Mononuclear cell (primary cell): ENCODE results near the gene KRT85. TPM values are rescaled to one million over a fixed set of nuclear protein-coding genes. Genes with fewer than 3 reads are reported as not detected.
"Not testable (repeated sequence)": the region's sequence is repeated elsewhere in the genome, so short reads cannot be mapped to it uniquely, and the experiment has no call there.

Experiments
- H3K27me3 ChIP-seq: 2 replicates; pipeline ENCODE4 v1.6.0; 2011; ENCODE audit warnings: low read length, control low read depth; ENCODE audit not compliant: insufficient read depth
- H3K4me1 ChIP-seq: 2 replicates; pipeline ENCODE4 v1.5.1; 2011; ENCODE audit warnings: mild to moderate bottlenecking, low read length, control low read depth; ENCODE audit not compliant: insufficient read depth
- H3K4me3 ChIP-seq: 2 replicates; pipeline ENCODE4 v1.5.1; 2011; ENCODE audit warnings: mild to moderate bottlenecking, low read length, moderate library complexity
- H3K9me3 ChIP-seq: 2 replicates; pipeline ENCODE4 v1.5.1; 2011; ENCODE audit warnings: low read depth, mild to moderate bottlenecking, control low read depth, low read length
- total RNA-seq: library from RNA; depleted of rRNA; stranded (reverse); fragments of >200 nt; gene quantifications from one replicate; pipeline ENCODE4 v1.2.3, GENCODE V29; 2012

Gene KRT85
- total RNA-seq: not detected

- no peaks in the 10 kb centered on the region for H3K4me1 ChIP-seq
- no peaks in the 10 kb centered on the region for H3K27me3 ChIP-seq
- no peak within 1 kb of the TSS for H3K4me3 ChIP-seq
- no peaks in the 10 kb centered on the region for H3K9me3 ChIP-seq
These were observed at the start of gene KRT85 for GRCh38 chr12:52366738-52367485. TSS of gene KRT85 (minus strand) at chr12:52367481. CDS start at chr12:52367405, 76 bp downstream.

- Histone ChIP-seq H3K4me3 (no peak overlapping the region), H3K9me3 (no peaks in the 10 kb centered on the region), H3K4me1 (no peaks in the 10 kb centered on the region), H3K27me3 (no peaks in the 10 kb centered on the region)
These were observed 49.5 kb upstream of the KRT85 start for GRCh38 chr12:52416795-52417194.

- no peaks in the 10 kb centered on the region for H3K4me1 ChIP-seq
- H3K4me3 ChIP-seq: no peak overlapping the region
- no peaks in the 10 kb centered on the region for H3K27me3 ChIP-seq
These were observed 48.8 kb upstream of the KRT85 start for GRCh38 chr12:52415870-52416750.

GRCh38 chr12:52414936-52415335 lies 47.7 kb upstream of the KRT85 start:
- Histone ChIP-seq H3K9me3 (no peaks in the 10 kb centered on the region), H3K27me3 (no peaks in the 10 kb centered on the region), H3K4me1 (no peaks in the 10 kb centered on the region)

More at GRCh38 chr12:52415870-52416750, 48.8 kb upstream of the KRT85 start:
- no peaks in the 10 kb centered on the region for H3K9me3 ChIP-seq

GRCh38 chr12:52413782-52414345 lies 46.6 kb upstream of the KRT85 start:
- Histone ChIP-seq H3K4me3 (no peak overlapping the region), H3K9me3 (no peaks in the 10 kb centered on the region), H3K4me1 (no peaks in the 10 kb centered on the region), H3K27me3 (no peaks in the 10 kb centered on the region)

More at GRCh38 chr12:52414936-52415335, 47.7 kb upstream of the KRT85 start:
- no peak overlapping the region for H3K4me3 ChIP-seq

- Histone ChIP-seq H3K4me3 (no peak overlapping the region), H3K4me1 (no peaks in the 10 kb centered on the region), H3K27me3 (no peaks in the 10 kb centered on the region), H3K9me3 (no peaks in the 10 kb centered on the region)
These were observed 45.9 kb upstream of the KRT85 start for GRCh38 chr12:52413202-52413601.

GRCh38 chr12:52411815-52412214 lies 44.5 kb upstream of the KRT85 start:
- H3K4me1 ChIP-seq: no peaks in the 10 kb centered on the region
- no peaks in the 10 kb centered on the region for H3K9me3 ChIP-seq
- H3K4me3 ChIP-seq: no peak overlapping the region
- no peaks in the 10 kb centered on the region for H3K27me3 ChIP-seq

- not testable (repeated sequence) for H3K4me3 ChIP-seq, H3K4me1 ChIP-seq, H3K27me3 ChIP-seq, H3K9me3 ChIP-seq
These were observed 43.4 kb upstream of the KRT85 start for GRCh38 chr12:52410589-52411248.

GRCh38 chr12:52407918-52408317 lies 40.6 kb upstream of the KRT85 start:
- no peak overlapping the region for H3K4me3 ChIP-seq
- no peaks in the 10 kb centered on the region for H3K27me3 ChIP-seq
- H3K9me3 ChIP-seq: no peaks in the 10 kb centered on the region
- H3K4me1 ChIP-seq: no peaks in the 10 kb centered on the region

- H3K4me1 ChIP-seq: no peaks in the 10 kb centered on the region
- no peaks in the 10 kb centered on the region for H3K9me3 ChIP-seq
- no peaks in the 10 kb centered on the region for H3K27me3 ChIP-seq
- no peak within 1 kb of the TSS for H3K4me3 ChIP-seq
These were observed 38.7 kb upstream of the KRT85 start, which contains the start of gene KRT82 for GRCh38 chr12:52405922-52406385. TSS of gene KRT82 (minus strand) at chr12:52406335. CDS start at chr12:52406277, 58 bp downstream.

- Histone ChIP-seq H3K9me3 (no peaks in the 10 kb centered on the region), H3K4me3 (no peak overlapping the region), H3K4me1 (no peaks in the 10 kb centered on the region), H3K27me3 (no peaks in the 10 kb centered on the region)
These were observed 37.7 kb upstream of the KRT85 start for GRCh38 chr12:52404951-52405350.

GRCh38 chr12:52403561-52403960 lies 36.3 kb upstream of the KRT85 start:
- H3K9me3 ChIP-seq: no peaks in the 10 kb centered on the region
- no peaks in the 10 kb centered on the region for H3K27me3 ChIP-seq
- H3K4me3 ChIP-seq: no peak overlapping the region
- H3K4me1 ChIP-seq: no peaks in the 10 kb centered on the region

- Histone ChIP-seq H3K4me3 (no peak overlapping the region), H3K9me3 (no peaks in the 10 kb centered on the region), H3K27me3 (no peaks in the 10 kb centered on the region), H3K4me1 (no peaks in the 10 kb centered on the region)
These were observed 35.7 kb upstream of the KRT85 start for GRCh38 chr12:52402873-52403540.

- no peaks in the 10 kb centered on the region for H3K4me1 ChIP-seq
- no peak overlapping the region for H3K4me3 ChIP-seq
- no peaks in the 10 kb centered on the region for H3K9me3 ChIP-seq
- no peaks in the 10 kb centered on the region for H3K27me3 ChIP-seq
These were observed 35.1 kb upstream of the KRT85 start for GRCh38 chr12:52402377-52402776.
